ENCODE data around the gene FMNL3.
"Not testable (repeated sequence)": the region's sequence is repeated elsewhere in the genome, so short reads cannot be mapped to it uniquely, and the experiment has no call there.

The FMNL3 gene

GRCh38 chr12:49733219-49734017 lies 26.2 kb upstream of the FMNL3 start:
- in situ Hi-C loops (cut with HindIII; ENCODE audit: low pct_unique_long_range_greater_than_20kb, low sequenced_read_pairs), result no loop called here
- DNase-seq (ENCODE audit: low read depth in 1 of 2, low spot score in 1 of 2), result no peak
- TF ChIP-seq JUND (IDR thresholded peaks at IDR 0.05; ENCODE audit: low read depth), result no peak

- DNase-seq (ENCODE audit: low read depth in 1 of 2, low spot score in 1 of 2), result no peak
These were observed 23.4 kb upstream of the FMNL3 start for GRCh38 chr12:49730568-49731101.

GRCh38 chr12:49730050-49730449 lies 22.8 kb upstream of the FMNL3 start:
- TF ChIP-seq JUND (IDR thresholded peaks at IDR 0.05; ENCODE audit: low read depth), result no peak
- in situ Hi-C loops (cut with HindIII; ENCODE audit: low pct_unique_long_range_greater_than_20kb, low sequenced_read_pairs), result no loop called here
- no peak for DNase-seq (ENCODE audit: low read depth in 1 of 2, low spot score in 1 of 2)

More at GRCh38 chr12:49730568-49731101, 23.4 kb upstream of the FMNL3 start:
- TF ChIP-seq JUND (IDR thresholded peaks at IDR 0.05; ENCODE audit: low read depth), result no peak
- in situ Hi-C loops (cut with HindIII; ENCODE audit: low pct_unique_long_range_greater_than_20kb, low sequenced_read_pairs), result no loop called here

DNA sequence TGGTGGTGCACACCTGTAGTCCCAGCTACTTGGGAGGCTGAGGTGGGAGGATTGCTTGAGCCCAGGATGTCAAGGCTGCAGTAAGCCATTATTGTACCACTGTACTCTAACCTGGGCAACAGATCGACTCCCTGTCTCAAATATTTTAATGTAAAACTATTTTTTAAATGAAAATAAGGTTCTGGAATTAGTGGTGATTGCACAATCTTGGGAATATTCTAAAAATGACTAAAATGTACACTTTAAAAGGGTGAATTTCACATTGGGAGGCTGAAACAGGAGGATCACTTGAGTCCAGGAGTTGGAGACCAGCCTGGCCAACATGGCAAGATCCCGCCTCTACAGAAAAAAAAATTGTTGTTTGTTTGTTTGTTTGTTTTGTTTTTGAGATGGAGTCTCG lies 21.2 kb upstream of the FMNL3 start:
- TF ChIP-seq JUND (IDR thresholded peaks at IDR 0.05; ENCODE audit: low read depth), result no peak
- in situ Hi-C loops (cut with HindIII; ENCODE audit: low pct_unique_long_range_greater_than_20kb, low sequenced_read_pairs), result no loop called here

GRCh38 chr12:49721355-49721754 lies 14.2 kb upstream of the FMNL3 start:
- in situ Hi-C loops (cut with HindIII; ENCODE audit: low pct_unique_long_range_greater_than_20kb, low sequenced_read_pairs); DNase-seq (ENCODE audit: low read depth in 1 of 2, low spot score in 1 of 2): not testable (repeated sequence)

More for the DNA sequence above, 21.2 kb upstream of the FMNL3 start:
- DNase-seq (ENCODE audit: low read depth in 1 of 2, low spot score in 1 of 2), result no peak

DNA sequence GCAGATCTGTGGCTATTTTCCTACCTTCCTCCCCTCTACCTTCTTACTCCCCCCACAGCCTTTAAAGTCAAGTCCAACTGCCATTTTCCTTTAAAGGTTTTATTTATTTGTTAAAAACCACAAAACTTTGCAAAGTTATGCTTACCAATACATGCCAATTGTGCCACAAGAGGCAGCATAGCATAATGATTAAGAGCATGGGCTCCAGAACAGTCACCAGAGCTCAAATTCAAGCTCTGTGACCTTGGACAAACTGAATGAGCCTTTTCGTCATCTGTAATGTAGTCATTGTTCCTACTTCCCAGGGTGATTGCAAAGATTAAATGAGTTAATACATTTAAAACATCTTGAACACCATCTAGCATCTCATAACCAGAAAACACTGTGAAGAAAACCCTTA lies 13.0 kb upstream of the FMNL3 start:
- in situ Hi-C loops (cut with HindIII; ENCODE audit: low pct_unique_long_range_greater_than_20kb, low sequenced_read_pairs), result no loop called here
- DNase-seq (ENCODE audit: low read depth in 1 of 2, low spot score in 1 of 2), result peak in 1 of 2 experiments; percentile 30
- no peak for TF ChIP-seq JUND (IDR thresholded peaks at IDR 0.05; ENCODE audit: low read depth)

GRCh38 chr12:49717800-49718199 lies 10.6 kb upstream of the FMNL3 start:
- in situ Hi-C loops (cut with HindIII; ENCODE audit: low pct_unique_long_range_greater_than_20kb, low sequenced_read_pairs), result not testable (repeated sequence)

GRCh38 chr12:49716553-49716952 lies 9.3 kb upstream of the FMNL3 start:
- no peak for TF ChIP-seq JUND (IDR thresholded peaks at IDR 0.05; ENCODE audit: low read depth)
- in situ Hi-C loops (cut with HindIII; ENCODE audit: low pct_unique_long_range_greater_than_20kb, low sequenced_read_pairs), result no loop called here

More at GRCh38 chr12:49717800-49718199, 10.6 kb upstream of the FMNL3 start:
- DNase-seq (ENCODE audit: low read depth in 1 of 2, low spot score in 1 of 2), result not testable (repeated sequence)

GRCh38 chr12:49713952-49714351 lies 6.7 kb upstream of the FMNL3 start:
- DNase-seq (ENCODE audit: low read depth in 1 of 2, low spot score in 1 of 2); in situ Hi-C loops (cut with HindIII; ENCODE audit: low pct_unique_long_range_greater_than_20kb, low sequenced_read_pairs): not testable (repeated sequence)

More at GRCh38 chr12:49716553-49716952, 9.3 kb upstream of the FMNL3 start:
- DNase-seq (ENCODE audit: low read depth in 1 of 2, low spot score in 1 of 2), result no peak

DNA sequence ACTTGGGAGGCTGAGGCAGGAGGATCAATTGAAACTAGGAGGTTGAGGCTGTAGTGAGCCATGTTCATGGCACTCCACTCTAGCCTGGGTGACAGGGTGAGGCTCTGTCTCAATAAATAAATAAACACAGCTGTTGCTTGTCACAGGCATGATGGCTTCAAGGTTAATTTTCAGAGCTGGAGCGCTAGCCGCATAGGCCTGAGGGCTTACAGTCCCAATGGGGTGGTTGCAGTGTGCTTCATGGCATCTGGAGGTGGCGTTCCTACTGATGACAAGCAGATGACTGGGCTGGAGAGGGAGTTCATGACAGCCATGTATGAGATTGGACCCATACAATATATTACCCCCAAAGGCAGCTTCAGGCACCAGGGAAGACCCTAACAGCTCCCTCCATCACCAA lies 1.6 kb upstream of the FMNL3 start:
- DNase-seq (ENCODE audit: low read depth in 1 of 2, low spot score in 1 of 2), result no peak
- no peak for TF ChIP-seq JUND (IDR thresholded peaks at IDR 0.05; ENCODE audit: low read depth)
- in situ Hi-C loops (cut with HindIII; ENCODE audit: low pct_unique_long_range_greater_than_20kb, low sequenced_read_pairs), result no loop called here

DNA sequence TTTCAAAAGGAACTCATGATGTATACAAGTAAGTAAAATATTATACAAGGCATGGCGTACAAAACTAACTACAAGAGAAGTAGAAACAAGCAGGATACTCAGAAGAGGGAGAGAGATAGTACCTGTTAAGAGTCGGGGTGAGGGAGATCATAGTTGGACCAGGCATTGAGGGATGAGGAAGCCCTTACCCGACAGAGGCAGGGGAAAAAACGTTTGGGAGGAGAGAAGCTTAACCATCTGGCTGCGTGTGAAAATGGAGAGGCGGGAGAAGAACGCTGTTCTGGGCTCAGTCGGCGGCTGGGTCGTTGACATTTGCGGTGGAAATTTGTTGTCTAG lies 575 bp upstream of the FMNL3 start:
- no peak for TF ChIP-seq JUND (IDR thresholded peaks at IDR 0.05; ENCODE audit: low read depth)
- no peak for DNase-seq (ENCODE audit: low read depth in 1 of 2, low spot score in 1 of 2)
- in situ Hi-C loops (cut with HindIII; ENCODE audit: low pct_unique_long_range_greater_than_20kb, low sequenced_read_pairs), result no loop called here

DNA sequence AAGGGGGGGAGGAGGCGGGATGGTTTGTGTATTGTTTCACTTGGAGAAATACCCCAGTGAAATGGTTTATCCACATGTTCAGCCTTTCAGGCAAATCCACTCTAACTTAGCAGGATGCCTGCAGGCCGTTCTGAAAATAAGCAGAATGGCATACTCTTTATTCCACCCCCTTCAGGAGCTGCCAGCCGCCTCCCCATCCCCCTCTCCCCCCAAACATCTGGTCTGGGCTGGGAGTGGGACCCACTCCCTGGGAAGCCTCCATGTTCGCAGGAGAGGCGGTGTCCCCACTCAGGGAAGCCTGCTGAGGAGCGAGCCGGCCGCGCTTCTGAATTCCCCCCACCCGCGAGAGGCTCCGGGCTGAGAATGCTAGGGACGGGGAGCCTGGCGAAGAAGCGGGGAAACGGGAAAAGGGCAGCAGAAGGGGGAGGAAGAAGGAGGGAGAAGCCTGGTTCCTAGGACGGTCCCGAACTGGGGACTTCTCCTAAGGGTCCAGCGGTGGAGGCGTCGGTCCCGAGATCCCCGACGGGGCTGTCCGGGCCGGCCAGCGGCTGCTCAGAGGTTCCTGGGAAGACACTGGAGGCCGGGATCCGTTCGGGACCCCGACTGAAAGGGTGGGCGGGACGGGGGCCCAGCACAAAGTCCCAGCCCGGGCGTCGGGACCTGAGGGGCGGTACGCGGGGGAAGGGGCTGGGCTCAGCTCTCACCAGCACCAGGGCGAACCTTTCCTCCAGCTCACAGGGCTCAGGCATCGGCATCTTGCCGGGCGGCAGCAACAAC lies 666 bp downstream of the FMNL3 start:
- DNase-seq (ENCODE audit: low read depth in 1 of 2, low spot score in 1 of 2), result no peak
- TF ChIP-seq JUND (IDR thresholded peaks at IDR 0.05; ENCODE audit: low read depth), result no peak
- in situ Hi-C loops (cut with HindIII; ENCODE audit: low pct_unique_long_range_greater_than_20kb, low sequenced_read_pairs), result no loop called here

GRCh38 chr12:49705479-49706134 lies 1.6 kb downstream of the FMNL3 start:
- in situ Hi-C loops (cut with HindIII; ENCODE audit: low pct_unique_long_range_greater_than_20kb, low sequenced_read_pairs), result no loop called here
- TF ChIP-seq JUND (IDR thresholded peaks at IDR 0.05; ENCODE audit: low read depth), result no peak
- no peak for DNase-seq (ENCODE audit: low read depth in 1 of 2, low spot score in 1 of 2)

All from T47D (cell line).